Measurements from ENCODE around the gene LRRC45.

DNA sequence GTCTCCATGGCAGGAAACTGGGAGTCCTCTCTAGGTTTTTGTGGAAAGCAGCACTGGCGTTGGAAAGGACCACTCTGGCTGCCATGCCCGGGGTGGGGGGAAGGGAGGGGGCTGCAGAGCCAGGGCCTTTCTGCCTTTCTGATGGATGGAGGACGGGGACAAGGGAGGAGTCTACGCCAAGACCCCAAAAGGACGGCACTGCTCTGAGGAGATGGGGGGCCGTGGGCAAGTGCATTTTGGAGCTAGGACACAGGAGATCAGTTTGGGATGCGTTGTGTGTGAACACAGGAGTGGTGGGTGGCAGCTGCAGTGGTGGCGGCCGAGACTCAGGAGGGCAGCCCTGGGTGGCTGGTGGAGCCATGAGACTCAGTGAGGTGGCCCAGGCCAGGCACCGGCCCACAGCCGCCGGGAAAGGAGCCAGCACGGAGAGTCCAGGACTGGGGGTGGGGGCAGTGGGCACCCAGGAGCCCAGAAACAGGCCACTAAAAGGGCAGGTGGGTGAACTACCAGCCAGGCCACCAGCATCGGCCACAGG lies 2.5 kb upstream of the LRRC45 start:
- TF ChIP-seq POLR2AphosphoS5 (IDR thresholded peaks at IDR 0.05; ENCODE audit: low read depth), result no peak
- no peak for TF ChIP-seq EZH2 (IDR thresholded peaks at IDR 0.05; ENCODE audit: low read depth, unreplicated experiment)
- TF ChIP-seq CTCF (conservative IDR thresholded peaks at IDR 0.05; ENCODE audit: low read depth in 2 of 2), result no peak
- TF ChIP-seq ZNF114 (CRISPR knock-in tag; IDR thresholded peaks at IDR 0.05), result no peak
- no peak for TF ChIP-seq STAT1 (IDR thresholded peaks at IDR 0.05; ENCODE audit: unreplicated experiment)
- TF ChIP-seq REST (IDR thresholded peaks at IDR 0.05; ENCODE audit: unreplicated experiment), result no peak
- TF ChIP-seq EZH2phosphoT487 (IDR thresholded peaks at IDR 0.05; ENCODE audit: unreplicated experiment), result no peak
- no peak for TF ChIP-seq ZNF462 (CRISPR knock-in tag; IDR thresholded peaks at IDR 0.05)
- TF ChIP-seq JUNB (IDR thresholded peaks at IDR 0.05; ENCODE audit: unreplicated experiment), result no peak
